HG03280 (cell line): Measurements from ENCODE around the gene ALDH6A1.
A peak's percentile ranks its signal among the peaks of the same experiment; 100 is the strongest.
"Not testable (repeated sequence)": the region's sequence is repeated elsewhere in the genome, so short reads cannot be mapped to it uniquely, and the experiment has no call there.

Experiments
- ATAC-seq: cut with Tn5 transposase; IDR thresholded peaks from one replicate; pipeline ENCODE4 v1.9.1; 2021; ENCODE audit warnings: mild to moderate bottlenecking, moderate library complexity; ENCODE audit not compliant: unreplicated experiment

The ALDH6A1 gene

GRCh38 chr14:74084277-74085046 is at the start of gene ALDH6A1, which contains the start of gene LIN52:
ALDH6A1 (minus strand) TSS chr14:74084453; CDS start chr14:74084394, 59 bp downstream.
LIN52 (plus strand) TSS chr14:74084956; CDS start chr14:74084975, 19 bp downstream.
- ATAC-seq: peak; percentile 90

GRCh38 chr14:74127634-74128033 is 43.4 kb upstream of the ALDH6A1 start:
- ATAC-seq: no peak

DNA sequence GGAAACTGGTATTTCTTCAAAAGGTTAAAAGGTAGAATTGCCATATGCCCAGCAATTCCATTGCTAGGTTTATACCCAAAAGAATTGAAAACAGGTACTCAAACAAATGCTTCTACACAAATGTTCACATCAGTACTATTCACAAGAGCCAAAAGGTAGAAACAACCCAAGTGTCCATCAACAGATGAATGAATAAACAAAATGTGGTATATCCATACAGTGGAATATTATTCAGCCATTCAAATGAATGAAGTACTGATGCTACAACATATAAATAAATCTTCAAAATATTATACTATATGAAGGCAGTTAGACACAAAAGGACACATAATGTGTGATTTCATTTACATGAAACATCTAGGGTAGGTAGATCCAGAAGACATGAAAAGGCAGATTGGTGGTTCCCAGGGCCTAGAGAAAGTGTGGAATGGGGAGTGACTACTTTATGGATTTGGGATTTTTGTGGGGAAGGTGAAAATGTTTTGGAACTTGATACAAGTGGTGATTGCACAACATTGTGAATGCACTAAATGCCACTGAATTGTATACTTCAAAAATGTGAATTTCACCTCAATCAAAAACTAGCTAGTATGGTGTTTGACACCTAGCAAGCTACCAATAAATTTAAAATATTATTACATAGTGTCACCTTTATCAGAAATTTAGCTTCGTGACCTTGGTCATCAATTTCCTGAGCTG is 42.2 kb upstream of the ALDH6A1 start:
- no peak for ATAC-seq

- ATAC-seq: not testable (repeated sequence)
Observed at GRCh38 chr14:74125487-74125886, 41.2 kb upstream of the ALDH6A1 start.

GRCh38 chr14:74111395-74112216 is 27.4 kb upstream of the ALDH6A1 start:
- peak; percentile 54 for ATAC-seq

DNA sequence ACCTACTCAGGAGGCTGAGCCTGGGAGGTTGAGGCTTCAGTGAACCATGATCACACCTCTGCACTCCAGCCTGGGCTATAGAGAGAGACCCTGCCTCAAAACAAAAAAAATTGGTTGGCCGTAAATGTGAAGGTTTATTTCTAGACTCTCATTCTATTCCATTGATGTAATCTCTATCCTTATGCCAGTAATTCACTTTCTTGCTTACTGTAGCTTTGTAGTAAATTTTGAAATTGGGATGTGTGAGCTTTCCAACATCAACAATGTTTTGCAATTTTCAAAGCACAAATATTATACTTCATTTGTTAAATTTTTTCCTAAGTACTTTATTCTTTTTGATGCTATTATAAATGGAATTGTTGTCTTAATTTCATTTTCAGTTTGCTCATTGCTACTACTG is 25.1 kb upstream of the ALDH6A1 start:
- ATAC-seq: no peak

- ATAC-seq: no peak
Observed at GRCh38 chr14:74105381-74105780, 21.1 kb upstream of the ALDH6A1 start.

- ATAC-seq: no peak
Observed at GRCh38 chr14:74089251-74090020, 5.2 kb upstream of the ALDH6A1 start.

GRCh38 chr14:74085828-74086227 is 1.6 kb upstream of the ALDH6A1 start:
- ATAC-seq: no peak

- peak; percentile 4 for ATAC-seq
Observed at GRCh38 chr14:74085047-74085637, 889 bp upstream of the ALDH6A1 start.

DNA sequence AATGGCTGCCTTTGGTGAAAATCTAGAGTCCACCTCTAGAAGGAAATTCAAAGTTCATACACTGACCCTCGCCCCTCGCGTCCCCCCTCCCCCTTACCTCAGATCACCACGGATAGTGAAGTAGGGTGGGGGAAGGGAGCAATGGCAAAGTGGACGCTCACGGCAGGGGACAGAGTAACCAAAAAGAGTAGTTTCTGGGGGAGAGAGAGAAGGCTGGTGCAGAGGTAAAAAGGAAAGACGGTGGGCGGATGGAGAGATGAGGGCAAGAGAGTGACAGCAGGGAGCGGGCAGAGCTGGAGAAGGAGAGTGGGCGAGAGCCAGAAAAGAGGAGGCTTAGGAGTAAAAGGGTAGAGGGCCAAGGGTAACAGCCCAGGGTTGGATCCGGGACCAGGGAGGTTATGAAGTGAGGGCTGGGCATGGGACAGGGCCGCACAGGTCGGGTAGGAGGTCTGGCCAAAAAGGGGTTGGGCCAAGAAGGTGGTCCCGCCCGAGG is 423 bp downstream of the ALDH6A1 start:
- no peak for ATAC-seq

GRCh38 chr14:74083161-74083560 is 1.1 kb downstream of the ALDH6A1 start:
- no peak for ATAC-seq

- ATAC-seq: no peak
Observed at GRCh38 chr14:74081491-74081890, 2.8 kb downstream of the ALDH6A1 start.

DNA sequence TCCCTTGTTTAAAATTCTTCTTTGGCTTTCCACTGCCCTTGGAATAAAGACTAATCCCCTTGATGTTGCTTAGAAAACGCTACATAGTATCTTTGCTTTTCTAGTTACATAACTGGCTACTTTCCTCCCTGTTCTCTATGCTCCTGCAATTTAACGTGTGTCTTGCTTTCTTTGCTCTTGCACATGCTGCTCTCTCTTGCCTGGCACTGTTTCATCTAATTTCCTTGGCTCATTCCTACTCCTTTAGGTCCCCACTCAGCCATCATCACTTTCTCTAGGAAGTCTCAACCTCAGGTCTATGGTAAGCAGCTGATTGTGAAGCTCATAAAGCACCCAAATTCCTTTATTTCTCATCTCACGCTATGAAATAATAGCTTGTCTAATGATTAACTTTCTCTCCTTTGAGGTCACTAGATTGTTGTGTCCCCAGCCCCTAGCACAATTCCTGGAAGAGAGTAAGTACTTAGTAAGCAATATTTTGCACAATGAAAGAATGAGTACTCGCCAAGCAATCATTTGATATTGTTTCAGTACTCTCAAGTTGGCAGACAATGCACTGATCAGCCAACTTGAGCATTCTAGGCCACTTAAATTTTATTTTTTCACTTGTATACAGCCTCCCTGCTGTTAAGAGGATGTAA is 3.3 kb downstream of the ALDH6A1 start:
- ATAC-seq: no peak

DNA sequence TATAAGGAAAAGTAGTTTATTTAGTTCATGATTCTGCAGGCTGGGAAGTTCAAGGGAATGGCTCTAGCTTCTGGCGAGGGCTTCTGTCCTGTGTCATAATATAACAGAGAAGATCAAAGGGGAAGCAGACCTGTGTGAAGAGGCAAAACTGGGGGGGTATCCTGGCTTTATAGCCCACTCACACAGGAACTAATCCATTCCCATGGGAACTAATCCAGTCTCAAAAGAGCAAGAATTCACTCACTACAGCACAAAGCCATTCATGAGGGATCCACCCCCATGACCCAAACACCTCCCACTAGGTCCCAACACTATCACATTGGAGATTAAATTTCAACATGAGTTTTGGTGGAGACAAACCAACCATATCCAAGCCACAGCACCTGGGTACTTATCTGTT is 6.9 kb downstream of the ALDH6A1 start:
- ATAC-seq: no peak

DNA sequence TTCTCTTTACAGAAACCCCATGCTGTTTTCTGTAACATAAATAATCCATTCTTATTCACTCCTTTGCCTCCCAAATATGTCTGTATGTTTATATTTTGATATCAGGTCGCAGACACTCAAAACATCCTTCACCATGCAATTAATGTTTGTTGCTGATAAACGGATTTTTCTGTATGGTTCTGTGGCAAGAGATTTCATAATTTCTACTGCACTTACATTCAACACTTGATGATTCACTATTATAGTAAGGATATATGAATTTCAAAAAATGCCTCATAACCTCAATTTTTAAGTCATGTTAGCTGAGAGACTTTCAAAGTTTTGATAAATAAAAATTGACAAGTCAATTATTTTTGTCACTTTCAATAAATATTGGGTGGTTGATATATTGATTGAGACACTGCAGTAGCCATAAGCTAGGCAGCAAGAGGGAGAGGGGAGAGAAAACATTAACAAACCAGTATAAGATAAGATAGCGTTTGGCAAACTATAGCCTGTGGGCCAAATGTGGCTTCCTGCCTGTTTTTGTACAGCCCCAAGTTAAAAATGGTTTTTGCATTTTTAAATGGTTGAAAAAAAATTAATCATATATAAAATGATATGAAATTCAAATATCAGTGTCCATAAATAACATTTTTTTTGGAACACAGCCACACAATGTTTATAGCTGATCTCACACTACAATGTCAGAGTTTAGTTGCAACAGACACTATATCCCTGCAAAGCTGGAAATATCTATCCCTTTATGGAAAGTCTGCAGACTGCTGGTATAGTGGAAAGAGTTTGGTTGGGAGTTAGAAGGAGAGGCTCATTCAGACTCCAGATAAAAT is 18.3 kb downstream of the ALDH6A1 start:
- ATAC-seq: no peak

DNA sequence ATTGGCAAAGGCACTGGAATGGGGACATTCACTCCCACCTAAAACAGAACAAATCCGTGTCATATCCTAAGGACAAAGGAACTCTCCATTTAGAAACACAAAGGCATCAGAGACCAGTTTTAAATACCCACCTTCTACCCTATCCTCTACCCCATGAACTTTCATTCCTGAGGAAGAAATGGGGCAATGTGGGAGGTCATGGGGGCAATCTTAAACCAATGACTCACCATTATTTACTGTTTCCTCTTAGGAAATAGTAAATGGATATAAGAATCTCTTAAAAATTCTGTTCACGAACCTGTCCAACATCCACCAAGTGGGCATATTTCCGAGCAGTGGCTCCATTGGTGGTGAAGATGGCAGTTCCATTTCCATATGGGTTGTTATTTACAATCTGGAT is 19.4 kb downstream of the ALDH6A1 start:
- ATAC-seq: no peak

- no peak for ATAC-seq
Observed at GRCh38 chr14:74064426-74064825, 19.8 kb downstream of the ALDH6A1 start.

- no peak for ATAC-seq
Observed at GRCh38 chr14:74062809-74063150, 21.5 kb downstream of the ALDH6A1 start.
